ENCODE results near the gene TYSND1.

TYSND1 gene

GRCh38 chr10:70135684-70136083 is 10.8 kb downstream of the TYSND1 start:
- Histone ChIP-seq H3K9me3 (ENCODE audit: control insufficient read depth in 2 of 2, low read length in 2 of 2) (no peaks in the 10 kb centered on the region), H3K9ac (ENCODE audit: low read length in 2 of 2) (no peak overlapping the region), H3K4me1 (ENCODE audit: control insufficient read depth, insufficient read depth, low read length) (peaks cover 9% of the 10 kb centered on the region), H3K27me3 (ENCODE audit: control insufficient read depth in 1 of 2, insufficient read depth in 2 of 2, low read length in 2 of 2) (no peaks in the 10 kb centered on the region), H3K4me3 (ENCODE audit: low read length in 2 of 2) (no peak overlapping the region), H3K36me3 (ENCODE audit: control insufficient read depth in 2 of 2, insufficient read depth in 2 of 2, low read length in 2 of 2) (peaks cover 4 to 7% of the 10 kb centered on the region in 2 donors), H3K27ac (ENCODE audit: low read length) (no peak overlapping the region)

DNA sequence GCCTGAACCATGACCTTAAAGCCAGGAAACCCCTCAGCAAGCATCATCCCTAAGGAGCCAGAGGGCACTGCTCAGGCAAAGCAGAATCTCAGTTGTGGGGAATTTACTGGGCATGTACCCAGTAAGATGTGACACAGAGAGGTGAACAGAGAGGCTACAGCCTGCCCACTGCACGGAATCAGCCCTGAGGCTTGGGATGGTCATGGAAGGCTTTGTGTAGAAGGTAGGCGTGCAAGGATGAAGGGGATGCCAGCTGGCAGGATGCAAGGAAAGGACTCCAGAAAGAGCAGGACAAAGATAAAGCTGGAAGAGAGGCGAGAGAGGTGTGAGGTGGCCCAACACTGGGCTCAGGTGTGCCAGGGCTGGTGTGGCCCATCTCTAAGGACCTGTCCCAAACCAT is 11.5 kb downstream of the TYSND1 start:
- Histone ChIP-seq H3K9me3 (ENCODE audit: control insufficient read depth in 2 of 2, low read length in 2 of 2) (no peaks in the 10 kb centered on the region), H3K4me3 (ENCODE audit: low read length in 2 of 2) (no peak overlapping the region), H3K27ac (ENCODE audit: low read length) (no peak overlapping the region), H3K4me1 (ENCODE audit: control insufficient read depth, insufficient read depth, low read length) (peaks cover 9% of the 10 kb centered on the region), H3K27me3 (ENCODE audit: control insufficient read depth in 1 of 2, insufficient read depth in 2 of 2, low read length in 2 of 2) (no peaks in the 10 kb centered on the region), H3K9ac (ENCODE audit: low read length in 2 of 2) (no peak overlapping the region), H3K36me3 (ENCODE audit: control insufficient read depth in 2 of 2, insufficient read depth in 2 of 2, low read length in 2 of 2) (peaks cover 4 to 7% of the 10 kb centered on the region in 2 donors)

- H3K4me1 ChIP-seq (ENCODE audit: control insufficient read depth, insufficient read depth, low read length) = peaks cover 9% of the 10 kb centered on the region
These were observed 14.1 kb downstream of the TYSND1 start, which contains the start of gene AIFM2 for GRCh38 chr10:70132098-70133029. AIFM2 (minus strand) TSS chr10:70132825; CDS start chr10:70124084, 8,741 bp downstream.

GRCh38 chr10:70131560-70131937 is 15.0 kb downstream of the TYSND1 start:
- Histone ChIP-seq H3K36me3 (ENCODE audit: control insufficient read depth in 2 of 2, insufficient read depth in 2 of 2, low read length in 2 of 2) (peaks cover 0 to 4% of the 10 kb centered on the region in 2 donors), H3K27ac (ENCODE audit: low read length) (no peak overlapping the region), H3K27me3 (ENCODE audit: control insufficient read depth in 1 of 2, insufficient read depth in 2 of 2, low read length in 2 of 2) (no peaks in the 10 kb centered on the region), H3K4me3 (ENCODE audit: low read length in 2 of 2) (peak overlapping the region; percentile 84 to 86), H3K9me3 (ENCODE audit: control insufficient read depth in 2 of 2, low read length in 2 of 2) (no peaks in the 10 kb centered on the region), H3K9ac (ENCODE audit: low read length in 2 of 2) (no peak overlapping the region), H3K4me1 (ENCODE audit: control insufficient read depth, insufficient read depth, low read length) (peaks cover 9% of the 10 kb centered on the region)

More at GRCh38 chr10:70132098-70133029, 14.1 kb downstream of the TYSND1 start, which contains the start of gene AIFM2:
- Histone ChIP-seq H3K9ac (ENCODE audit: low read length in 2 of 2) (peak within 1 kb of the TSS; percentile 84 to 91), H3K27me3 (ENCODE audit: control insufficient read depth in 1 of 2, insufficient read depth in 2 of 2, low read length in 2 of 2) (no peaks in the 10 kb centered on the region), H3K27ac (ENCODE audit: low read length) (peak within 1 kb of the TSS; percentile 60), H3K36me3 (ENCODE audit: control insufficient read depth in 2 of 2, insufficient read depth in 2 of 2, low read length in 2 of 2) (peaks cover 0 to 4% of the 10 kb centered on the region in 2 donors), H3K9me3 (ENCODE audit: control insufficient read depth in 2 of 2, low read length in 2 of 2) (no peaks in the 10 kb centered on the region), H3K4me3 (ENCODE audit: low read length in 2 of 2) (peak within 1 kb of the TSS; percentile 84 to 86)

DNA sequence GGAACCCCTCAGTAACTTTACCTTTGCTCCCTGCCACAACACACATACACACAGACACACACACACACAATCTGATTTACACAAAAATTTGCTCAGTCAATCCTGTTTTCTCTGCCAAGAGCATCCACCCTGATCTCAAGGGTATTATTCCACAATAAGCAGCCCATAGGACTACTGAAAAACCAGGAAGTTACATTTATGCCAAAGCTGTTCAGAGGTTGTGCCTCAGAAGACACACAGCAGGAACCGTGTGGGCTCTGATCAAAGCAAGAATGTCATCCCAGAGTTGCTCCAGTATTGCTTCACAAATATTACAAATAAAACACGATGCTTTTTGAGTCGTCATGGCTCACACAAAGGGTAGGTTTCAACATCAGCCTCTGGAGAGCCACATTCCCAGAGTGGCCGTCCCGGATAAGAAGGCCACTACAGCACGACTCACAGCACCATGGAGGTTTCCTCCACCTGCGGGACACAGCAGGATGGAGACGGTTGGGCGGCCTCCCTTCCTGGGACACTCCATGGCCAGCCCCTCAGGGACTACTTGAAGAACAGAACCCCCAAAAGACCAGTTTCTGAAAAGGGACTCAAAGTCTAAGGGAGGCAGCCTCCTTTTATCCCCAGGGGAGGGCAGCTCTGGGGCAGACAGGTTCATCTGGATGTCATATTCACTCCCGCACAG is 15.5 kb downstream of the TYSND1 start:
- Histone ChIP-seq H3K9me3 (ENCODE audit: control insufficient read depth in 2 of 2, low read length in 2 of 2) (no peaks in the 10 kb centered on the region), H3K27ac (ENCODE audit: low read length) (no peak overlapping the region), H3K9ac (ENCODE audit: low read length in 2 of 2) (no peak overlapping the region), H3K4me1 (ENCODE audit: control insufficient read depth, insufficient read depth, low read length) (peaks cover 9% of the 10 kb centered on the region), H3K4me3 (ENCODE audit: low read length in 2 of 2) (peak overlapping the region; percentile 84 to 86), H3K36me3 (ENCODE audit: control insufficient read depth in 2 of 2, insufficient read depth in 2 of 2, low read length in 2 of 2) (peaks cover 0 to 4% of the 10 kb centered on the region in 2 donors), H3K27me3 (ENCODE audit: control insufficient read depth in 1 of 2, insufficient read depth in 2 of 2, low read length in 2 of 2) (no peaks in the 10 kb centered on the region)

DNA sequence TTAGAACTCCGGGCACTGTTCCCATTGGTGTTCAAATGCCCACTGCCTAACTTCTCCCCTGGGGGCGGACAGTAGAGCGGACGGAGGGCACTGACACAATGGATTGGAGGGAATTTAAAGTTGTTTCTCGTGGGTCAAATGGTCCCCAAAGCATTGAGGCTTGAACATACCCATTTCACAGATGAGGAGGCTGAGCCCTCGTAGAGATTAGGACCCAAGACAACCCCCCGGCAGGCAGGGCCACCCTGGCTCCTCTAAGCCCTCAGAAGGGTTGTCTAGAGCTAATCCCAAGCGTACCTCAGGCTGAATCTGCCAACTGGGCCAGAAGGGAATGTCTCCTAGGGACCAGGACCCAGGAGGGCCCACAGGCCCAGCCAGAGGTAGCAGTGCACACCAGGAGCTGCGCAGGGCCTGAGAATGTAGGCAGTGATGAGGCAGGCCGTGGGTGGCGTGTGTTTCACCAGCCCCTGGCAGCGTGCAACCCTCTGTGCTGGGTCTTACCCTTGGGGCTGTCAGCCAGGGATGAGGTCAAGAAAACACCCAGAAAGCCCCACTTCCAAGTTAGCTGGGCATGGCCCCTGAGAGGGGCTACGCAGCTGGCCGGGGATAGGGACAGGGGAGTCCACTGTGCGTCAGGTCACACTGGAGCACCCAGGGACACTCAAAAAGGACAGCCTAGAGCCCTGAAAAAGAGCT is 19.7 kb downstream of the TYSND1 start:
- Histone ChIP-seq H3K27ac (ENCODE audit: low read length) (no peak overlapping the region), H3K4me3 (ENCODE audit: low read length in 2 of 2) (no peak overlapping the region), H3K9me3 (ENCODE audit: control insufficient read depth in 2 of 2, low read length in 2 of 2) (no peaks in the 10 kb centered on the region), H3K27me3 (ENCODE audit: control insufficient read depth in 1 of 2, insufficient read depth in 2 of 2, low read length in 2 of 2) (no peaks in the 10 kb centered on the region), H3K4me1 (ENCODE audit: control insufficient read depth, insufficient read depth, low read length) (peaks cover 5% of the 10 kb centered on the region), H3K36me3 (ENCODE audit: control insufficient read depth in 2 of 2, insufficient read depth in 2 of 2, low read length in 2 of 2) (peaks cover 9 to 10% of the 10 kb centered on the region in 2 donors), H3K9ac (ENCODE audit: low read length in 2 of 2) (no peak overlapping the region)

DNA sequence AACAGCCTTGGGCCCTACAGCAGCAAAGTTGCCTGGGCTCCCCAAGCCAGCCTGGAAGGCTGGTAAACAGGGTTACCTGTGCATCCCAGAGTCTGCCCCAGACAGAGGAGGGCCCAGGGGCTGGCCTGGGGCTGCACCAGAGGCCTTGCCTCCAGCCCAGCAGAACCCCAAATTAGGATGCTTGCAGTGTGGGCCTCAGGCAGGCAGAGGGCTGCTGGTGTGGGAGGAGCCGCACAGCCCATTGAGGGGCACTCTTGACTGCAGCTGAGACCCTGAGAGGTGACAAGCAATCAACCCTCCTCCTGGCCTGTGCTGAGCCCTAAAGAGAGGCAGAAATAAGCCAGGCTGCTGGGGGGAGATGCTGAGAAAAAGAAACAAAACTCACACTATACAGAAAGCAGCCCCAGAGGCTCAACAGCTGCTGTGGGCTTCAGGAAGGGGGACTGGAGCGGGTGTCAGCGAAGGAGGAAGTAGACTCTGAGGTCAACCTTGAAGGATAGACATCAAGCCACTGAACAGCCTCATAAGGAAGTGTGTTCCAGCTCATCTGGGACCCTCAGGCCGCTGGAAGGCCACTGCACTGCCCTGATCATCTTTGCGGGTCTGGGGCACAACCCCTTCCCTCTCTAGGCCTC is 20.5 kb downstream of the TYSND1 start:
- Histone ChIP-seq H3K9ac (ENCODE audit: low read length in 2 of 2) (no peak overlapping the region), H3K9me3 (ENCODE audit: control insufficient read depth in 2 of 2, low read length in 2 of 2) (no peaks in the 10 kb centered on the region), H3K36me3 (ENCODE audit: control insufficient read depth in 2 of 2, insufficient read depth in 2 of 2, low read length in 2 of 2) (peaks cover 9 to 10% of the 10 kb centered on the region in 2 donors), H3K27ac (ENCODE audit: low read length) (no peak overlapping the region), H3K4me1 (ENCODE audit: control insufficient read depth, insufficient read depth, low read length) (peaks cover 3% of the 10 kb centered on the region), H3K27me3 (ENCODE audit: control insufficient read depth in 1 of 2, insufficient read depth in 2 of 2, low read length in 2 of 2) (no peaks in the 10 kb centered on the region), H3K4me3 (ENCODE audit: low read length in 2 of 2) (no peak overlapping the region)

- Histone ChIP-seq H3K9ac (ENCODE audit: low read length in 2 of 2) (no peak overlapping the region), H3K4me1 (ENCODE audit: control insufficient read depth, insufficient read depth, low read length) (peaks cover 3% of the 10 kb centered on the region), H3K27ac (ENCODE audit: low read length) (no peak overlapping the region), H3K36me3 (ENCODE audit: control insufficient read depth in 2 of 2, insufficient read depth in 2 of 2, low read length in 2 of 2) (peaks cover 18 to 19% of the 10 kb centered on the region in 2 donors), H3K27me3 (ENCODE audit: control insufficient read depth in 1 of 2, insufficient read depth in 2 of 2, low read length in 2 of 2) (no peaks in the 10 kb centered on the region), H3K4me3 (ENCODE audit: low read length in 2 of 2) (no peak overlapping the region), H3K9me3 (ENCODE audit: control insufficient read depth in 2 of 2, low read length in 2 of 2) (no peaks in the 10 kb centered on the region)
These were observed 21.6 kb downstream of the TYSND1 start for GRCh38 chr10:70124918-70125317.

- Histone ChIP-seq H3K4me1 (ENCODE audit: control insufficient read depth, insufficient read depth, low read length) (peaks cover 3% of the 10 kb centered on the region), H3K4me3 (ENCODE audit: low read length in 2 of 2) (no peak overlapping the region), H3K9me3 (ENCODE audit: control insufficient read depth in 2 of 2, low read length in 2 of 2) (no peaks in the 10 kb centered on the region), H3K27ac (ENCODE audit: low read length) (no peak overlapping the region), H3K27me3 (ENCODE audit: control insufficient read depth in 1 of 2, insufficient read depth in 2 of 2, low read length in 2 of 2) (no peaks in the 10 kb centered on the region), H3K36me3 (ENCODE audit: control insufficient read depth in 2 of 2, insufficient read depth in 2 of 2, low read length in 2 of 2) (peaks cover 19 to 23% of the 10 kb centered on the region in 2 donors), H3K9ac (ENCODE audit: low read length in 2 of 2) (no peak overlapping the region)
These were observed 22.1 kb downstream of the TYSND1 start for GRCh38 chr10:70124415-70124814.

- Histone ChIP-seq H3K27ac (ENCODE audit: low read length) (no peak overlapping the region), H3K36me3 (ENCODE audit: control insufficient read depth in 2 of 2, insufficient read depth in 2 of 2, low read length in 2 of 2) (peaks cover 19 to 26% of the 10 kb centered on the region in 2 donors), H3K4me1 (ENCODE audit: control insufficient read depth, insufficient read depth, low read length) (peaks cover 3% of the 10 kb centered on the region), H3K4me3 (ENCODE audit: low read length in 2 of 2) (no peak overlapping the region), H3K9ac (ENCODE audit: low read length in 2 of 2) (no peak overlapping the region), H3K27me3 (ENCODE audit: control insufficient read depth in 1 of 2, insufficient read depth in 2 of 2, low read length in 2 of 2) (no peaks in the 10 kb centered on the region), H3K9me3 (ENCODE audit: control insufficient read depth in 2 of 2, low read length in 2 of 2) (no peaks in the 10 kb centered on the region)
These were observed 22.7 kb downstream of the TYSND1 start for GRCh38 chr10:70123817-70124216.

All from stomach smooth muscle (tissue), 2 donors.